Measurements from ENCODE around the gene FRY.
A peak's percentile ranks its signal among the peaks of the same experiment; 100 is the strongest.

Gene FRY

DNA sequence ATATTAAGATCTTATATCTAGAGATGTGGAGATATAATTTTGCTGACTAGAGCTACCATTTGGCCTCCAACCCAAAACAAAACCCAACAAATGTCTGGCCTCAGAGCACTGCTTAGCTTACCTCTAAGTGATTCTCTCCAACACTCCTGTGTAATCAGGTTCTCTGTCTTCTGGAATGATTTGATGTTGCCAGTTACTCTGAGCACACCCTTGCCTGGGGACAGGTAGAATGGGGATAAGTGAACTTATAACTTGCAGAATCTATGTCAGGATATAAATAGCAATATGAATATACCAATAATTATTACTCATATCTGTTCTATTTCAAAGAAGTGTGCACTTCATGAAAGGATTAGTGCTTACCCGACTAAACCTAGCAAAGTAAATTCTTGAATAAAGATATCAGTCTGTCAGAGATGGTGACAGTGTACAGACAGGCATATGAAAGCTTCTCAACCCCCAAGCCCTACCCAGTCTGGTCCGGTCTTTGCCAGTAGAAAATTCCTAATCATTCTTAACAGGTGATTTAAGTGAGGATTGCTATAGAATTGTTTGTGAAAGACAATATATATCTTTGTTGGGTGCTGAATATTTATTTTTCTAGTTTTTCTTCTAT, 250.6 kb downstream of the FRY start:
- in situ Hi-C loops (cut with HindIII; ENCODE audit: low sequenced_read_pairs): loop anchor here (25.0 kb wide), 1 partner anchor 245 kb away; the partner anchor contains the start of gene FRY
- TF ChIP-seq, protein P1, sequence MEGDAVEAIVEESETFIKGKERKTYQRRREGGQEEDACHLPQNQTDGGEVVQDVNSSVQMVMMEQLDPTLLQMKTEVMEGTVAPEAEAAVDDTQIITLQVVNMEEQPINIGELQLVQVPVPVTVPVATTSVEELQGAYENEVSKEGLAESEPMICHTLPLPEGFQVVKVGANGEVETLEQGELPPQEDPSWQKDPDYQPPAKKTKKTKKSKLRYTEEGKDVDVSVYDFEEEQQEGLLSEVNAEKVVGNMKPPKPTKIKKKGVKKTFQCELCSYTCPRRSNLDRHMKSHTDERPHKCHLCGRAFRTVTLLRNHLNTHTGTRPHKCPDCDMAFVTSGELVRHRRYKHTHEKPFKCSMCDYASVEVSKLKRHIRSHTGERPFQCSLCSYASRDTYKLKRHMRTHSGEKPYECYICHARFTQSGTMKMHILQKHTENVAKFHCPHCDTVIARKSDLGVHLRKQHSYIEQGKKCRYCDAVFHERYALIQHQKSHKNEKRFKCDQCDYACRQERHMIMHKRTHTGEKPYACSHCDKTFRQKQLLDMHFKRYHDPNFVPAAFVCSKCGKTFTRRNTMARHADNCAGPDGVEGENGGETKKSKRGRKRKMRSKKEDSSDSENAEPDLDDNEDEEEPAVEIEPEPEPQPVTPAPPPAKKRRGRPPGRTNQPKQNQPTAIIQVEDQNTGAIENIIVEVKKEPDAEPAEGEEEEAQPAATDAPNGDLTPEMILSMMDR (IDR thresholded peaks at IDR 0.05; ENCODE audit: low read depth, low read length, missing control alignments): no peak
- DNase-seq (ENCODE audit: low read depth): no peak

DNA sequence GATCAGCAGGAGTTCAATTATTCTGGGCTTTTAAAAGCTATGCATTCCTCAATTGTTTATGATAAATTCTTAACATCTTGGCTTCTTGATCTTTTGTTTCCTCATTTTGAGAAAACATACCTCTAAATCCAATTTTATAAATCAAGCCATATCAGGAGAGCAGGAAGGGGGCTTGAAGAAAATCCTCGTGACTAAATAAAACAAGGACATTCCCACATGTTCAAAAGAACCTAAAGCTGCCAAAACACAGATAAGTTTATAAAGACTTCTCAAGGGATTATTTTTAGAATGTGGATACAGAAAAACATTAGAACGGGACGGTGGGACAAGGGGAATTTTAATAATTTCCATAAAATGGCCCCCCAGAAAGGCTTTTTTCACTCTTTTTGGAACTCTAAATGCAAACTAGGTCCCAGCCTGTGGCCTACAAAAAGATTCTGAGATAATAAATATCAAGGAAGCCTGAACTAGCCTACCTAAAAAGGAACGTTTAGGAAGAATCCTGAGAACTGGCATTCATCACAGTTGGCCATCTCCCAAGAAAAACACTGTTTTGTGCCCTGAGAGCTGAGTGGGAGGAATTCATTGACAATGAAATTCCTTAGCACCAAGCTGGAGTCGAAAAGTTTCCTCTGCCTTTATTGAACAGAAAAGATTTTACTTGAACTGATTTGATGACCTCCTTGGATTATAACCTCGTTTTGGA, 253.5 kb downstream of the FRY start:
- in situ Hi-C loops (cut with HindIII; ENCODE audit: low sequenced_read_pairs): loop anchor here (25.0 kb wide), 1 partner anchor 248 kb away; the partner anchor contains the start of gene FRY

More for the DNA sequence above, 250.6 kb downstream of the FRY start:
- no peak overlapping the region for H3K4me3 ChIP-seq (ENCODE audit: low read depth, low read length)

DNA sequence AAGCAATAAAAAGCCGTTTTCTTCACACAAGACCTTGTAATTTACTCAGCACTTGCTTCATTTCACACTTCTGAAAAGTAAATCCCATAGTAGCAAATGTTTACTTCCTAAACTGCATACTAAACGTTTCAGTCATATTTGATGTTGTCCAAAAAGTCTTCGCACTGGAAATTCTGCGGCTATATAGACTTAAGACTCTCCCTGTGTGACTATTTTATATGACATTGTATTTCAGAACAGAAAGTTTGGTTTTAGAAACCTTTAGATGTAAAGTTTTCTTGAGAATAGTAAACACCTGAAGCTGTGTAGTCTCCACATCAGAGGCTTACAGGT, 254.0 kb downstream of the FRY start:
- TF ChIP-seq, protein P1 (IDR thresholded peaks at IDR 0.05; ENCODE audit: low read depth, low read length, missing control alignments): no peak
- no peak for DNase-seq (ENCODE audit: low read depth)
- H3K4me3 ChIP-seq (ENCODE audit: low read depth, low read length): no peak overlapping the region
- in situ Hi-C loops (cut with HindIII; ENCODE audit: low sequenced_read_pairs): loop anchor here (25.0 kb wide), 1 partner anchor 248 kb away; the partner anchor contains the start of gene FRY

More for the DNA sequence above, 253.5 kb downstream of the FRY start:
- TF ChIP-seq, protein P1 (IDR thresholded peaks at IDR 0.05; ENCODE audit: low read depth, low read length, missing control alignments): no peak
- no peak overlapping the region for H3K4me3 ChIP-seq (ENCODE audit: low read depth, low read length)
- DNase-seq (ENCODE audit: low read depth): peak; percentile 74

DNA sequence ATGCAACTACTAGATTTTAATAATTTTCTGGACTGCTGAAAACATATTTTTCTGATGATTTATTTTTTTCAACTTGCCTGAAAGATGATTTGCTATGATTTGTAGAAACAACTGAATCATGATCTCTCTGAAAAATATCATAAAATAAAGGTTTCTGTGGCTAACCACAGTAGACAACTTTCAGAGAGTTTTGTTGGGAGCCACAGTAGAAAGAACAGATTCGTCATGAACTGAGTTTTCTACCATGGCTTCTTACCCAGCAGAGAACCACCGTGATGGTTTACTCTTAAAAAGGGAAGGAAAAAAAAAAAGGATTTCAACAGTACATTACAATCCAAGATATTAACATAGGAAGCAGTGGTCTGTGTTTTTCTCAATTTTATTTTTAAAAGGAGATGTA, 265.6 kb downstream of the FRY start:
- TF ChIP-seq, protein P1 (IDR thresholded peaks at IDR 0.05; ENCODE audit: low read depth, low read length, missing control alignments): no peak
- no peak overlapping the region for H3K4me3 ChIP-seq (ENCODE audit: low read depth, low read length)
- no peak for DNase-seq (ENCODE audit: low read depth)
- in situ Hi-C loops (cut with HindIII; ENCODE audit: low sequenced_read_pairs): loop anchor here (25.0 kb wide), 1 partner anchor 260 kb away; the partner anchor contains the start of gene FRY

DNA sequence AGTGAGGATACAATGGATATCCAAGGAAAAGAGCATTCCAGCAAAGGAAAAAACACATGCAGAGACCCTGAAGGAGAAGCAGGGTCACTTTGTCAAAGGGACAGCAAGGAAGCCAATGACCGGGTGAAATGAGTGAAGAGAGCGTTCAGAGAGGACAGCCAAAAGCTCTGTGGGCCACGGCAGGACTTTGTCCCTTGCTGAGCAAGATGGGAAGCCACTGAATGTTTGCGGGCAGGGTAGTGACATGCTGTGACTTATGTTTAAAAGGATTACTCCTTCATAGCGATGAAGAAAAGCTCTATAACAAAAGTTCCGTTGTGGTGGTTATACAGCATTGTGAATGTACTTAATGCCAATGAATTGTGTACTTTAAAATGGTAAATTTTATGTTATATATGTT, 267.1 kb downstream of the FRY start:
- TF ChIP-seq, protein P1 (IDR thresholded peaks at IDR 0.05; ENCODE audit: low read depth, low read length, missing control alignments): no peak
- no peak overlapping the region for H3K4me3 ChIP-seq (ENCODE audit: low read depth, low read length)
- no peak for DNase-seq (ENCODE audit: low read depth)
- in situ Hi-C loops (cut with HindIII; ENCODE audit: low sequenced_read_pairs): loop anchor here (25.0 kb wide), 1 partner anchor 261 kb away; the partner anchor contains the start of gene FRY

DNA sequence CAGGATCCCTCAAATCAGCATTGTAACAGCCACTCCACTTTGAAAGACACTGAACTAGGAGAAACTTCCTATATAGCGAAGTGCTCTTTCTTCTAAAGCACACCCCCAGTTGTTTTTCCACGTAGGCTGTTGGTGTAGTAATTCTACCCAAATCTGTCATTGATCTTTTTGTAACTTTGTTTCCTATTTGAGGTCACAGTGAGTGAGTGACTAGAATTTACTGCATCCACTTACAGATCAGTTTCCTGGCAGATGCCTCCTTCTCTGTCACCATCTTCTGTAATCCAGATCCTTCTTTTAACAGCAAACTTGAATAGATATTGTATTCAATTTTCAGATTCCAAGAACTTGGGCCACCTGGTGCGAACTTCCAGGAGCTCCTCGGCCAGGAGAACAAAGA, 268.3 kb downstream of the FRY start:
- TF ChIP-seq, protein P1 (IDR thresholded peaks at IDR 0.05; ENCODE audit: low read depth, low read length, missing control alignments): no peak
- no peak for DNase-seq (ENCODE audit: low read depth)
- no peak overlapping the region for H3K4me3 ChIP-seq (ENCODE audit: low read depth, low read length)
- in situ Hi-C loops (cut with HindIII; ENCODE audit: low sequenced_read_pairs): loop anchor here (25.0 kb wide), 1 partner anchor 263 kb away; the partner anchor contains the start of gene FRY

Data from astrocyte of the cerebellum (primary cell).